Stimulated activated naive B cell treated with anti-CD40 and anti-IgM and Interleukin-4, amounts not matched to agents 10 μg/mL and 1 μg/mL and 100 μg/mL, for 72 hours (primary cell): ENCODE measurements around the gene APOB.
"Not testable (repeated sequence)": the region's sequence is repeated elsewhere in the genome, so short reads cannot be mapped to it uniquely, and the experiment has no call there.

Source experiments
- ATAC-seq, 2 donors: fragments of 150-1000 bp; cut with Tn5 transposase; replicated peaks; 2 replicates each; pipeline ENCODE4 v1.10.0; 2021; ENCODE audit warnings: moderate library complexity in 1 of 2
- DNase-seq: peaks from one replicate; pipeline ENCODE4 v3.0.0; 2021
- H3K27ac Mint-ChIP-seq: one replicate; pipeline ENCODE4 v1.8.0; 2022; ENCODE audit warnings: mild to moderate bottlenecking, mixed read lengths
- H3K27me3 Mint-ChIP-seq, 2 donors: one replicate each; pipeline ENCODE4 v1.8.0; 2022; ENCODE audit warnings: mixed read lengths in 2 of 2
- H3K36me3 Mint-ChIP-seq, 2 donors: one replicate each; pipeline ENCODE4 v1.8.0; 2022; ENCODE audit warnings: mixed read lengths in 2 of 2, mild to moderate bottlenecking in 1 of 2
- H3K4me1 Mint-ChIP-seq, 2 donors: one replicate each; pipeline ENCODE4 v1.8.0; 2022; ENCODE audit warnings: mixed read lengths in 2 of 2, mild to moderate bottlenecking in 1 of 2
- H3K4me3 Mint-ChIP-seq, 2 donors: one replicate each; pipeline ENCODE4 v1.8.0; 2022; ENCODE audit warnings: mild to moderate bottlenecking in 2 of 2, mixed read lengths in 2 of 2, moderate library complexity in 1 of 2
- H3K9me3 Mint-ChIP-seq, 2 donors: one replicate each; pipeline ENCODE4 v1.8.0; 2022; ENCODE audit warnings: mixed read lengths in 2 of 2, mild to moderate bottlenecking in 1 of 2

APOB gene

GRCh38 chr2:21032338-21033236, 11.3 kb downstream of the APOB start:
- H3K4me3 Mint-ChIP-seq: no peak overlapping the region
- no peaks in the 10 kb centered on the region for H3K36me3 Mint-ChIP-seq
- H3K9me3 Mint-ChIP-seq: peaks cover 0 to 6% of the 10 kb centered on the region in 2 donors
- DNase-seq (no peak), ATAC-seq (no peak)
- no peaks in the 10 kb centered on the region for H3K4me1 Mint-ChIP-seq
- peaks cover 28 to 30% of the 10 kb centered on the region in 2 donors for H3K27me3 Mint-ChIP-seq
- H3K27ac Mint-ChIP-seq: no peak overlapping the region

- ATAC-seq (no peak), DNase-seq (no peak)
- Mint-ChIP-seq H3K9me3 (peaks cover 0 to 6% of the 10 kb centered on the region in 2 donors), H3K27me3 (peaks cover 24 to 29% of the 10 kb centered on the region in 2 donors), H3K4me1 (no peaks in the 10 kb centered on the region), H3K4me3 (no peak overlapping the region), H3K27ac (no peak overlapping the region), H3K36me3 (no peaks in the 10 kb centered on the region)
These were observed 12.6 kb downstream of the APOB start for GRCh38 chr2:21030983-21031968.

GRCh38 chr2:21029519-21029918, 14.4 kb downstream of the APOB start:
- H3K36me3 Mint-ChIP-seq: no peaks in the 10 kb centered on the region
- ATAC-seq (no peak), DNase-seq (no peak)
- no peaks in the 10 kb centered on the region for H3K9me3 Mint-ChIP-seq
- no peak overlapping the region for H3K27ac Mint-ChIP-seq
- H3K4me1 Mint-ChIP-seq: no peaks in the 10 kb centered on the region
- no peak overlapping the region for H3K4me3 Mint-ChIP-seq
- H3K27me3 Mint-ChIP-seq: peaks cover 14 to 23% of the 10 kb centered on the region in 2 donors

GRCh38 chr2:21028951-21029350, 14.9 kb downstream of the APOB start:
- ATAC-seq, H3K9me3 Mint-ChIP-seq, H3K36me3 Mint-ChIP-seq, H3K4me1 Mint-ChIP-seq, H3K27ac Mint-ChIP-seq, DNase-seq, H3K4me3 Mint-ChIP-seq: not testable (repeated sequence)
- H3K27me3 Mint-ChIP-seq: peaks cover 9 to 23% of the 10 kb centered on the region in 2 donors

GRCh38 chr2:21028021-21028947, 15.6 kb downstream of the APOB start:
- H3K4me1 Mint-ChIP-seq: no peaks in the 10 kb centered on the region
- no peak overlapping the region for H3K27ac Mint-ChIP-seq
- no peaks in the 10 kb centered on the region for H3K36me3 Mint-ChIP-seq
- DNase-seq (no peak), ATAC-seq (no peak)
- no peaks in the 10 kb centered on the region for H3K9me3 Mint-ChIP-seq
- no peak overlapping the region for H3K4me3 Mint-ChIP-seq
- peaks cover 9 to 23% of the 10 kb centered on the region in 2 donors for H3K27me3 Mint-ChIP-seq

- Mint-ChIP-seq H3K4me1 (no peaks in the 10 kb centered on the region), H3K27me3 (peaks cover 9 to 23% of the 10 kb centered on the region in 2 donors), H3K36me3 (no peaks in the 10 kb centered on the region), H3K9me3 (no peaks in the 10 kb centered on the region), H3K27ac (no peak overlapping the region), H3K4me3 (no peak overlapping the region)
- DNase-seq (no peak), ATAC-seq (no peak)
These were observed 17.2 kb downstream of the APOB start for GRCh38 chr2:21026479-21027282.

- H3K4me3 Mint-ChIP-seq: no peak overlapping the region
- no peaks in the 10 kb centered on the region for H3K9me3 Mint-ChIP-seq
- no peak for ATAC-seq
- no peak for DNase-seq
- H3K27me3 Mint-ChIP-seq: peaks cover 9 to 22% of the 10 kb centered on the region in 2 donors
- no peaks in the 10 kb centered on the region for H3K4me1 Mint-ChIP-seq
- no peaks in the 10 kb centered on the region for H3K36me3 Mint-ChIP-seq
- no peak overlapping the region for H3K27ac Mint-ChIP-seq
These were observed 18.0 kb downstream of the APOB start for GRCh38 chr2:21025690-21026478.

- peaks cover 9 to 13% of the 10 kb centered on the region in 2 donors for H3K27me3 Mint-ChIP-seq
- H3K4me3 Mint-ChIP-seq: no peak overlapping the region
- no peaks in the 10 kb centered on the region for H3K36me3 Mint-ChIP-seq
- ATAC-seq: no peak
- H3K4me1 Mint-ChIP-seq: no peaks in the 10 kb centered on the region
- DNase-seq: no peak
- H3K9me3 Mint-ChIP-seq: no peaks in the 10 kb centered on the region
- H3K27ac Mint-ChIP-seq: no peak overlapping the region
These were observed 19.0 kb downstream of the APOB start for GRCh38 chr2:21024722-21025389.

GRCh38 chr2:21024198-21024597, 19.7 kb downstream of the APOB start:
- H3K27me3 Mint-ChIP-seq: peaks cover 8 to 10% of the 10 kb centered on the region in 2 donors
- H3K27ac Mint-ChIP-seq: no peak overlapping the region
- ATAC-seq (no peak), DNase-seq (no peak)
- no peaks in the 10 kb centered on the region for H3K4me1 Mint-ChIP-seq
- H3K9me3 Mint-ChIP-seq: no peaks in the 10 kb centered on the region
- H3K4me3 Mint-ChIP-seq: no peak overlapping the region
- H3K36me3 Mint-ChIP-seq: no peaks in the 10 kb centered on the region

GRCh38 chr2:21023419-21024181, 20.3 kb downstream of the APOB start:
- Mint-ChIP-seq H3K9me3 (no peaks in the 10 kb centered on the region), H3K27ac (no peak overlapping the region), H3K4me1 (no peaks in the 10 kb centered on the region), H3K36me3 (no peaks in the 10 kb centered on the region), H3K27me3 (peaks cover 4 to 7% of the 10 kb centered on the region in 2 donors), H3K4me3 (no peak overlapping the region)
- DNase-seq (no peak), ATAC-seq (no peak)

- no peak overlapping the region for H3K27ac Mint-ChIP-seq
- ATAC-seq (no peak), DNase-seq (no peak)
- H3K36me3 Mint-ChIP-seq: no peaks in the 10 kb centered on the region
- no peaks in the 10 kb centered on the region for H3K4me1 Mint-ChIP-seq
- no peak overlapping the region for H3K4me3 Mint-ChIP-seq
- peaks cover 0 to 12% of the 10 kb centered on the region in 2 donors for H3K27me3 Mint-ChIP-seq
- H3K9me3 Mint-ChIP-seq: peaks cover 0 to 1% of the 10 kb centered on the region in 2 donors
These were observed 21.0 kb downstream of the APOB start for GRCh38 chr2:21022792-21023367.
